ENCODE data around the gene RBM6.
A peak's percentile ranks its signal among the peaks of the same experiment; 100 is the strongest.

The RBM6 gene

GRCh38 chr3:50122071-50122470 lies 182.1 kb downstream of the RBM6 start:
- no peak for TF ChIP-seq Cebpa-rat (IDR thresholded peaks at IDR 0.05)
- peak overlapping the region in 2 of 11 experiments; percentile 3 to 8; a peak in 1 of 22 replicates for H3K4me2 ChIP-seq

GRCh38 chr3:50122661-50123391 lies 182.9 kb downstream of the RBM6 start:
- H3K36me3 ChIP-seq = peaks cover 34 to 52% (median 41%) of the 10 kb centered on the region in 11 experiments
- peak overlapping the region in 3 of 11 experiments; percentile 3 to 43 (median 34); a peak in 3 of 22 replicates for H3K4me2 ChIP-seq
- TF ChIP-seq Cebpa-rat (IDR thresholded peaks at IDR 0.05) = no peak

More at GRCh38 chr3:50122071-50122470, 182.1 kb downstream of the RBM6 start:
- H3K4me1 ChIP-seq = peaks cover 0 to 33% (median 23%) of the 10 kb centered on the region in 10 experiments; a peak in 12 of 20 replicates
- H3K9me3 ChIP-seq (replicated peaks in 1 of 11) = no peaks in the 10 kb centered on the region
- no peak overlapping the region for H3K9ac ChIP-seq
- no peaks in the 10 kb centered on the region for H3K27me3 ChIP-seq
- H3K27ac ChIP-seq = no peak overlapping the region
- peaks cover 42 to 60% (median 48%) of the 10 kb centered on the region in 11 experiments for H3K36me3 ChIP-seq
- H4K20me1 ChIP-seq = peaks cover 43 to 82% (median 66%) of the 10 kb centered on the region in 11 experiments
- H3K4me3 ChIP-seq = no peak overlapping the region

DNA sequence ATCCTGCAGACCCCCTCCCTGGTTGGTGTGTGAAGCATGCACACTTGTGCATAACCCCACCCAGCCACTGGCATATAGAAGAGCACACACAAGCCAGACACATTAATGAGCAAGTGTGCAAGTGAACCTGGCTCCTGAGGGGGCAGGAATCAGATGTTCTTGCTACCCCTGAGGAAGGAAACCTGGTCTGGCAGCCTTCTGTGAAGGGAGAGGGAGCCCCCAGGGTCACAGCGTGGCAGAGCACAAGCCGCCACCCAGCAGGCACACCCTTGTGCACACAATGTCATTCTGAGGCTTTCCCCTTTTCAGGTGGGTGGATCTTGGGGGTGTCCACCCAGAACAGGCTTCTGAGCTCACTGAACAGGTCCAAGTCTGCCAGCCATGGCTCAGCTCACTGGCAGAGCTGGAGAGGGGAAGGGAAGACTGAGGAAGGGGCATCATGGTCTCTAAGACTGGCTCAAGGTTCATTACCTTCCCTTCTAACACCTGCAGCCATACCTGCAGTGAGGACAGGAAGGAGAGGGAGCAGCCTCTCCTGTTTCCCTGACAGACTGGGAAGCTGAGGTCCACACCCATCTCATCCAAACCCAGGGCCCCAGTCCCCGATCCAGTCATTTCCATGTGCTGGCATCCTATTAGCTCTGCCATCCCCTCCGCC lies 183.6 kb downstream of the RBM6 start:
- Histone ChIP-seq H3K9me3 (replicated peaks in 1 of 11) (no peaks in the 10 kb centered on the region), H3K4me2 (peak overlapping the region in 4 of 11 experiments; percentile 3 to 43 (median 22); a peak in 3 of 22 replicates), H3K4me3 (no peak overlapping the region), H3K27ac (no peak overlapping the region), H3K27me3 (no peaks in the 10 kb centered on the region), H3K36me3 (peaks cover 27 to 45% (median 34%) of the 10 kb centered on the region in 11 experiments), H3K4me1 (peaks cover 0 to 33% (median 23%) of the 10 kb centered on the region in 10 experiments; a peak in 12 of 20 replicates), H3K9ac (peak overlapping the region in 1 of 11 experiments; percentile 18; a peak in 1 of 22 replicates), H4K20me1 (peaks cover 37 to 67% (median 52%) of the 10 kb centered on the region in 11 experiments; a peak in 21 of 22 replicates)
- no peak for TF ChIP-seq Cebpa-rat (IDR thresholded peaks at IDR 0.05)

More at GRCh38 chr3:50122661-50123391, 182.9 kb downstream of the RBM6 start:
- H4K20me1 ChIP-seq = peaks cover 43 to 74% (median 59%) of the 10 kb centered on the region in 11 experiments
- H3K27ac ChIP-seq = no peak overlapping the region
- H3K27me3 ChIP-seq = no peaks in the 10 kb centered on the region
- no peak overlapping the region for H3K4me3 ChIP-seq
- H3K4me1 ChIP-seq = peaks cover 0 to 33% (median 23%) of the 10 kb centered on the region in 10 experiments; a peak in 12 of 20 replicates
- no peak overlapping the region for H3K9ac ChIP-seq
- no peaks in the 10 kb centered on the region for H3K9me3 ChIP-seq (replicated peaks in 1 of 11)

DNA sequence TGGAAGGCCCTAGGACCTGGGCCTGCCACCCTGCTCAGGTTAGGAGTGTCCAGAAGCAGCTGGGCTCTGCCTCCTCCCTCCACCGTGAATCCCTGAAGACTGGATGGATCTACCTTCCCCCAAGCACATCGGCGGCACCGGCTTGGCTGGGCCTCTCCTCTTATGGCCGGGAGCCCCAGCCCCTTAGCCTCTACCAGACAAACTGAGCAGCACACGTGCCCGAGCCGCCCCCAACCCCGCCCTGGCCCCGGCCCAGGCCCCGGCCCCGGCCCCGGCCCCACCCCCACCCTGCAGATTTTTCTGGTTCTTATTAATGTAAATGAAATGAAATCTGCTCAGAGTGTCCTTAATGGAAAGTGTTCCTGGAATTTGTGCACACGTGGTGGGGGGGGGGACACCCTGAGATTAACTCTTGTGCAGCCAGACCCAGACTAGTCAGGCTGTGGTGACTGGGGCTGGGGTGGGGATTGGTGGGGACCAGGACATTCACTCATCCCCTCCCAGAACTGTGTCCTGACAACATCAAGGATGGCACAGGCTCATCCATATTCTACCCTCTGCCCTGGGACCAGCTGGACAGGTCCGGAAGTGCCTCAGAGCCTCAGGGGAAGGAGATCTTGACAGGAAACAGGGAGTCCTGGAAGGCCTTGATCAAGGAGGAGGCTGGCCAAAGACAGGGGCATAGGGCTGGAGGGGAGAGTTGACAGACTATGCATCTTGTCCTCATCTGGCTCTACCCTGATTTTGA lies 184.3 kb downstream of the RBM6 start:
- no peak overlapping the region; a peak in 1 of 22 replicates for H3K9ac ChIP-seq
- no peak overlapping the region for H3K4me3 ChIP-seq
- peaks cover 0 to 33% (median 23%) of the 10 kb centered on the region in 10 experiments; a peak in 12 of 20 replicates for H3K4me1 ChIP-seq
- H3K27ac ChIP-seq = no peak overlapping the region; a peak in 1 of 22 replicates
- no peaks in the 10 kb centered on the region for H3K27me3 ChIP-seq
- peaks cover 20 to 38% (median 27%) of the 10 kb centered on the region in 11 experiments for H3K36me3 ChIP-seq
- peaks cover 33 to 60% (median 45%) of the 10 kb centered on the region in 11 experiments; a peak in 21 of 22 replicates for H4K20me1 ChIP-seq
- no peaks in the 10 kb centered on the region for H3K9me3 ChIP-seq (replicated peaks in 1 of 11)
- TF ChIP-seq Cebpa-rat (IDR thresholded peaks at IDR 0.05) = no peak
- H3K4me2 ChIP-seq = peak overlapping the region in 3 of 11 experiments; percentile 4 to 43 (median 34); a peak in 2 of 22 replicates

- H4K20me1 ChIP-seq = peaks cover 27 to 55% (median 39%) of the 10 kb centered on the region in 11 experiments; a peak in 21 of 22 replicates
- peaks cover 15 to 33% (median 21%) of the 10 kb centered on the region in 11 experiments for H3K36me3 ChIP-seq
- no peak overlapping the region; a peak in 1 of 22 replicates for H3K9ac ChIP-seq
- no peaks in the 10 kb centered on the region for H3K27me3 ChIP-seq
- no peak overlapping the region for H3K27ac ChIP-seq
- H3K4me2 ChIP-seq = peak overlapping the region in 2 of 11 experiments; percentile 4 to 18; a peak in 1 of 22 replicates
- TF ChIP-seq Cebpa-rat (IDR thresholded peaks at IDR 0.05) = no peak
- no peaks in the 10 kb centered on the region for H3K9me3 ChIP-seq (replicated peaks in 1 of 11)
- H3K4me1 ChIP-seq = peaks cover 0 to 33% (median 23%) of the 10 kb centered on the region in 10 experiments; a peak in 12 of 20 replicates
- no peak overlapping the region for H3K4me3 ChIP-seq
These were observed 184.8 kb downstream of the RBM6 start for GRCh38 chr3:50124800-50125178.

- peaks cover 18 to 45% (median 30%) of the 10 kb centered on the region in 11 experiments; a peak in 21 of 22 replicates for H4K20me1 ChIP-seq
- TF ChIP-seq Cebpa-rat (IDR thresholded peaks at IDR 0.05) = no peak
- H3K4me1 ChIP-seq = peaks cover 0 to 33% (median 23%) of the 10 kb centered on the region in 10 experiments; a peak in 12 of 20 replicates
- H3K9me3 ChIP-seq (replicated peaks in 1 of 11) = no peaks in the 10 kb centered on the region
- peaks cover 6 to 23% (median 12%) of the 10 kb centered on the region in 11 experiments; a peak in 21 of 22 replicates for H3K36me3 ChIP-seq
- H3K9ac ChIP-seq = no peak overlapping the region
- H3K4me3 ChIP-seq = no peak overlapping the region
- no peaks in the 10 kb centered on the region for H3K27me3 ChIP-seq
- no peak overlapping the region for H3K4me2 ChIP-seq
- H3K27ac ChIP-seq = no peak overlapping the region
These were observed 185.8 kb downstream of the RBM6 start for GRCh38 chr3:50125541-50126286.

DNA sequence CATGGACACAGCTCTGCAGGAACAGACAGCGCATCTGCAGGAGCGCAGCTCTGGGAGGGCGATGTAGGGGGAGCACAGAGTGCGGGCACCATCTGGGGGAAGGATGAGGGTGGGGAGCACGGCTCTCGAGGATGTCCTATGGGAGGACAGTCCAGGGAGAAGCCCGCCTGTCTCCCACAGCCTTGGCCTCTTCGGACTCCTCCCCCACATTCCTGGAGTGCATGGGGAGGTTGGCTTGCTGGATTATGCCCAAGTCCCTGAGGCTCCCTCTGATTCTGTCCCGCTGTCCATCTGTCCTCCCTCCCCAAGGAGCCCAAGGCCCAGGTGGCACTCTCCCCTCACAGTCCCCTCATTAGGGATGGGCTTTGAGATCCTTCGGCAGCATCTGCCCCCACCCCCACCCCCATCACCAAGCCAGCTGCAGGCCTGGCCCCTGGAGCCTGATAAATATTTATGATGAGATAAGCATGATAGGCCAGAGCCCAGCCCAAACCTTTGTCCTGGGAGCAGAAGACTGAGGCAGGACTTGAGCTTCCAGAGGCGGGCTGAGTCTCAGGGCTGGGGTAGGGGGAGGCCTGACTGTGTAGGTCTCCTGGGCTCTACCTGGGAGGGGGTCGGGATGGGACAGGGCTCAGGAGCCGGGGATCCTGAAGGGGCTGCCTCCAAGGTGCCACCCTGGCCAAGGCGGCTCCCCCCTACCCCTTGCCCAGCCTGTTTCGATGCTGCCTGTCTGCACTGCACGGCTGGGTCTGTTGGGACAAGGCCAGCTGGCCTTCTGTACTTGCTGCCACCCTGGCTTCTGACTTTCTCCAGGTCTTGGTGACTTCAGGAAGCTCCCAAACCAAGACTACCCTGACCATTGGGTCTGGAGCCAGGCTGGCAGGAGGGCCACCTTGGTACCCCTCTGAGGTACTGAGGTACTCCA lies 186.6 kb downstream of the RBM6 start:
- H4K20me1 ChIP-seq = peaks cover 11 to 37% (median 22%) of the 10 kb centered on the region in 11 experiments; a peak in 21 of 22 replicates
- H3K9me3 ChIP-seq (replicated peaks in 1 of 11) = no peaks in the 10 kb centered on the region
- H3K36me3 ChIP-seq = peaks cover 0 to 15% (median 6%) of the 10 kb centered on the region in 11 experiments; a peak in 10 of 22 replicates
- no peak overlapping the region for H3K27ac ChIP-seq
- H3K9ac ChIP-seq = no peak overlapping the region
- TF ChIP-seq Cebpa-rat (IDR thresholded peaks at IDR 0.05) = no peak
- no peak overlapping the region for H3K4me3 ChIP-seq
- H3K27me3 ChIP-seq = no peaks in the 10 kb centered on the region
- no peak overlapping the region for H3K4me2 ChIP-seq
- peaks cover 0 to 30% (median 19%) of the 10 kb centered on the region in 10 experiments; a peak in 12 of 20 replicates for H3K4me1 ChIP-seq

Measured in BLaER1 treated with 17β-estradiol and CSF1 and Interleukin-3, amounts not matched to agents 10 nM and 100 nM (cell line).